SK-N-MC (cell line): ENCODE data around the gene PRRC1.

ENCODE experiments used
- DNase-seq: peaks from one replicate; pipeline ENCODE4 v3.0.0-alpha.2; 2011; ENCODE audit warnings: low read depth, low spot score
- H3K27ac ChIP-seq: fragments of 200-600 bp; sonication (generic); 2 replicates; pipeline ENCODE4 v1.5.1; 2016; ENCODE audit warnings: mixed run types
- H3K36me3 ChIP-seq: fragments of 200-600 bp; sonication (generic); 2 replicates; pipeline ENCODE4 v1.6.1; 2017; ENCODE audit warnings: antibody characterized with exemption, low read length, mixed read lengths; ENCODE audit not compliant: insufficient read depth
- H3K4me3 ChIP-seq: fragments of 200-600 bp; sonication (generic); 2 replicates; pipeline ENCODE4 v1.5.1; 2016
- H3K9ac ChIP-seq: fragments of 200-600 bp; sonication (generic); 2 replicates; pipeline ENCODE4 v1.8.0; 2017; ENCODE audit warnings: mixed run types, mixed read lengths; ENCODE audit not compliant: insufficient read length
- H3K9me3 ChIP-seq: fragments of 200-600 bp; sonication (generic); 2 replicates; pipeline ENCODE4 v1.6.1; 2017; ENCODE audit warnings: low read depth, mild to moderate bottlenecking, antibody characterized with exemption, low read length, moderate library complexity, mixed read lengths
- EZH2 ChIP-seq: fragments of 200-600 bp; sonication (generic); IDR thresholded peaks from one replicate; pipeline ENCODE4 v1.6.1; 2017; ENCODE audit warnings: antibody characterized with exemption
- FOXP2 ChIP-seq: optimal IDR thresholded peaks from 2 replicates; pipeline ENCODE3; 2011; ENCODE audit warnings: mild to moderate bottlenecking, moderate library complexity; ENCODE audit not compliant: insufficient read depth; ENCODE audit errors: extremely low read length, control extremely low read depth
- POLR2AphosphoS5 ChIP-seq: IDR thresholded peaks from 2 replicates; pipeline ENCODE4 v1.6.1; 2012; ENCODE audit warnings: mild to moderate bottlenecking, low read depth, low read length, borderline replicate concordance

The PRRC1 gene

GRCh38 chr5:127582773-127583370 is 65.4 kb downstream of the PRRC1 start:
- no peak overlapping the region for H3K9ac ChIP-seq
- H3K27ac ChIP-seq, result no peak overlapping the region
- DNase-seq, result no peak
- TF ChIP-seq POLR2AphosphoS5 (no peak), EZH2 (no peak), FOXP2 (no peak)
- H3K4me3 ChIP-seq, result no peak overlapping the region
- H3K9me3 ChIP-seq, result no peaks in the 10 kb centered on the region
- H3K36me3 ChIP-seq, result no peaks in the 10 kb centered on the region

- no peak for TF ChIP-seq POLR2AphosphoS5
- no peak for TF ChIP-seq EZH2
- no peak for TF ChIP-seq FOXP2
- H3K9ac ChIP-seq, result no peak overlapping the region
- no peak overlapping the region for H3K4me3 ChIP-seq
- DNase-seq, result no peak
- no peaks in the 10 kb centered on the region for H3K36me3 ChIP-seq
- no peak overlapping the region for H3K27ac ChIP-seq
- no peaks in the 10 kb centered on the region for H3K9me3 ChIP-seq
Observed at GRCh38 chr5:127583866-127584265, 66.4 kb downstream of the PRRC1 start.

GRCh38 chr5:127585661-127586060 is 68.2 kb downstream of the PRRC1 start:
- no peak for TF ChIP-seq EZH2
- no peak for TF ChIP-seq POLR2AphosphoS5
- TF ChIP-seq FOXP2, result no peak
- no peak for DNase-seq
- H3K9ac ChIP-seq, result no peak overlapping the region
- no peaks in the 10 kb centered on the region for H3K36me3 ChIP-seq
- H3K27ac ChIP-seq, result no peak overlapping the region
- no peaks in the 10 kb centered on the region for H3K9me3 ChIP-seq
- H3K4me3 ChIP-seq, result peak overlapping the region; percentile 25; the same call in 1 of the 2 replicates

- DNase-seq, result no peak
- no peak overlapping the region for H3K27ac ChIP-seq
Observed at GRCh38 chr5:127586066-127586770, 68.8 kb downstream of the PRRC1 start.

GRCh38 chr5:127586811-127587210 is 69.4 kb downstream of the PRRC1 start:
- Histone ChIP-seq H3K9me3 (no peaks in the 10 kb centered on the region), H3K36me3 (no peaks in the 10 kb centered on the region), H3K27ac (no peak overlapping the region), H3K9ac (no peak overlapping the region), H3K4me3 (no peak overlapping the region)
- TF ChIP-seq FOXP2 (no peak), POLR2AphosphoS5 (no peak)
- DNase-seq, result no peak

More at GRCh38 chr5:127586066-127586770, 68.8 kb downstream of the PRRC1 start:
- H3K36me3 ChIP-seq, result no peaks in the 10 kb centered on the region
- H3K4me3 ChIP-seq, result 0 out of 2 replicates have a peak overlapping the region, but pooled peaks have one; percentile 3
- no peak overlapping the region for H3K9ac ChIP-seq
- no peak for TF ChIP-seq EZH2
- TF ChIP-seq POLR2AphosphoS5, result no peak
- no peak for TF ChIP-seq FOXP2
- no peaks in the 10 kb centered on the region for H3K9me3 ChIP-seq

- no peak overlapping the region for H3K4me3 ChIP-seq
- no peak for DNase-seq
Observed at GRCh38 chr5:127587246-127587917, 69.9 kb downstream of the PRRC1 start.

GRCh38 chr5:127588368-127588767 is 70.9 kb downstream of the PRRC1 start:
- Histone ChIP-seq H3K27ac (no peak overlapping the region), H3K36me3 (no peaks in the 10 kb centered on the region), H3K9ac (no peak overlapping the region), H3K4me3 (no peak overlapping the region), H3K9me3 (no peaks in the 10 kb centered on the region)
- DNase-seq, result no peak
- no peak for TF ChIP-seq POLR2AphosphoS5
- TF ChIP-seq FOXP2, result no peak
- TF ChIP-seq EZH2, result no peak

More at GRCh38 chr5:127587246-127587917, 69.9 kb downstream of the PRRC1 start:
- H3K36me3 ChIP-seq, result no peaks in the 10 kb centered on the region
- no peaks in the 10 kb centered on the region for H3K9me3 ChIP-seq
- no peak overlapping the region for H3K9ac ChIP-seq
- no peak for TF ChIP-seq EZH2
- TF ChIP-seq FOXP2, result no peak
- no peak for TF ChIP-seq POLR2AphosphoS5
- H3K27ac ChIP-seq, result no peak overlapping the region

- Histone ChIP-seq H3K4me3 (no peak overlapping the region), H3K27ac (no peak overlapping the region), H3K9ac (no peak overlapping the region), H3K36me3 (no peaks in the 10 kb centered on the region), H3K9me3 (no peaks in the 10 kb centered on the region)
- no peak for TF ChIP-seq FOXP2
- TF ChIP-seq POLR2AphosphoS5, result no peak
- no peak for TF ChIP-seq EZH2
- DNase-seq, result no peak
Observed at GRCh38 chr5:127589309-127590030, 72.0 kb downstream of the PRRC1 start.
